Breast epithelium (tissue), 4 donors: ENCODE data around the gene KRCC1. TPM values are rescaled to one million over a fixed set of nuclear protein-coding genes. Genes with fewer than 3 reads are reported as not detected.

Experiments
- DNase-seq, 2 donors: peaks; one replicate each; pipeline ENCODE4 v3.0.0-alpha.2; 2019; ENCODE audit warnings: low spot score in 2 of 2
- H3K27ac ChIP-seq, 2 donors: fragments of 200-600 bp; sonication (generic) in 1 of 2; one replicate each; pipeline ENCODE4 v1.5.1; 2016 to 2019; ENCODE audit warnings: mild to moderate bottlenecking in 1 of 2
- H3K27me3 ChIP-seq, 2 donors: fragments of 200-600 bp; sonication (generic) in 1 of 2; one replicate each; pipeline versions ENCODE4 v1.5.1 to v1.6.0; 2017 to 2019; ENCODE audit warnings: control low read depth in 1 of 2, mild to moderate bottlenecking in 1 of 2
- H3K36me3 ChIP-seq: fragments of 200-600 bp; one replicate; pipeline ENCODE4 v1.5.1; 2019
- H3K4me1 ChIP-seq, 2 donors: fragments of 200-600 bp; sonication (generic); one replicate each; pipeline ENCODE4 v1.5.1; 2016 to 2019; ENCODE audit warnings: control low read depth in 1 of 2
- H3K4me3 ChIP-seq, 3 donors: fragments of 200-600 bp; sonication (generic); 1 replicate in 2 of 3; 2 replicates in 1 of 3; pipeline ENCODE4 v1.5.1; 2016 to 2019; ENCODE audit warnings: mild to moderate bottlenecking in 3 of 3, moderate library complexity in 2 of 3
- H3K9me3 ChIP-seq, 2 donors: fragments of 200-600 bp; sonication (generic) in 1 of 2; one replicate each; pipeline ENCODE4 v1.5.1; 2016 to 2019; ENCODE audit warnings: control low read depth in 1 of 2
- POLR2A ChIP-seq: fragments of 450-650 bp; IDR thresholded peaks from one replicate; pipeline ENCODE4 v1.6.1; 2016; ENCODE audit warnings: antibody characterized with exemption, mild to moderate bottlenecking, moderate library complexity
- POLR2AphosphoS5 ChIP-seq, 3 donors: sonication (generic); formaldehyde crosslinking; IDR thresholded peaks; one replicate each; pipeline ENCODE4 v1.6.1; 2017; ENCODE audit warnings: antibody characterized with exemption in 3 of 3
- intact Hi-C: fragments of 100-400 bp; cut with DNase I; formaldehyde crosslinking; loops from one replicate; pipeline ENCODE4 v1.15.1; 2023; ENCODE audit warnings: low total_unique reads
- total RNA-seq, 3 donors: library from RNA; depleted of rRNA; stranded (reverse); fragments of >200 nt; gene quantifications; one replicate each; pipeline ENCODE4 v1.1.0, GENCODE V29; 2016
- TF ChIP-seq, protein P1 (sequence below), 3 donors: fragments of 450-650 bp; IDR thresholded peaks; one replicate each; pipeline ENCODE4 v1.5.1; 2016 to 2017; ENCODE audit warnings: antibody characterized with exemption in 3 of 3, mild to moderate bottlenecking in 3 of 3, moderate library complexity in 3 of 3

The KRCC1 gene
- total RNA-seq, 3 donors from 2014 or later: 34.1 to 44.8 (median 39.2) TPM

DNA sequence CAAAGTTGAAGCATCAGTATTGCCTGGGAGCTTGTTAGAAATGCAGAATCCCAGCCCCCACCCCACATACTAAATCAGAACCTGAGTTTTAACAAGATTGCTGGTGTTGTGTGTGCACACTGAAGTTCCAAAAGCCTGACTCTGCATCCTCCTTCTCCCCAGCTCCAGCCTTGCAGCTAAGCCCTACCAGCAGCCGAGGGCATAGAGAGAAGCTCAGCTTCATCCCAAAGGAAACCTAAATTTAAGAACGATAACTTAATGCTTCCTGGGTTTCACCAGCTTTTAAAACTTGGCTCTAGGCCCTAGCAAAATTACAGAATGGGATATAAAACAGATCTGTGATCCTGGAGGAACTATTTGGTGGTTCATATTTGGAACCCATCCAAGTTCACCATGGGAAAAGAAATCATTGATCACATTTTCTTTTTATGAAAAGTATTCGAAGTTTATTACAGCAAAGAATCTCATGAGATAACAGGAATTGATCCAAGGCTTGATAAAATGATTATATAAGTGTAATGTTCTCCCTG is 23.1 kb upstream of the KRCC1 start:
- H3K27ac ChIP-seq: peak overlapping the region; percentile 29 to 34
- no peak for DNase-seq
- intact Hi-C loops: no loop called here

DNA sequence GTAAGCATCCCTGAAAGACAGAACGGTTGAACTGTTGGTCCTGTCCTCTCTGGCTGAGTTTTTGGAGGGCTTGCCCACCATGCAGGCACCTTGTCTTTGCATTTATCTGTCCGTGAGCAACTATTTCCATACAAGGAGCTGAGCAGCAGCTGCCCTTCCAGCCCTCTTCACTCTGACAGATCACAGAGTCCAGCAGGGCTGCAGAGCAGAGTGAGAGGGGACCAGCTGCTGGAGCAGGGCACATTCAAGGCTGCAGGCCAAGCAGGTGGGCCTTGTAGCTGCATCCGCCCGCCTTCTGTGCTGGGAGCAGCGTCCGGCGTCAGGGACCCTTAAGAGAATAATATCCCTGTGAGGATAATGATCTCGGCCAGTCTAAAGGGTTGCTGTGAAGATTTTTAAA is 21.5 kb upstream of the KRCC1 start:
- intact Hi-C loops: no loop called here
- Histone ChIP-seq H3K4me3 (no peak overlapping the region), H3K36me3 (no peaks in the 10 kb centered on the region), H3K9me3 (no peaks in the 10 kb centered on the region), H3K4me1 (peaks cover 0 to 5% of the 10 kb centered on the region in 2 donors), H3K27me3 (no peaks in the 10 kb centered on the region), H3K27ac (no peak overlapping the region)
- DNase-seq: no peak
- TF ChIP-seq POLR2A (no peak), POLR2AphosphoS5 (IDR thresholded peaks at IDR 0.05) (no peak)
- TF ChIP-seq, protein P1, sequence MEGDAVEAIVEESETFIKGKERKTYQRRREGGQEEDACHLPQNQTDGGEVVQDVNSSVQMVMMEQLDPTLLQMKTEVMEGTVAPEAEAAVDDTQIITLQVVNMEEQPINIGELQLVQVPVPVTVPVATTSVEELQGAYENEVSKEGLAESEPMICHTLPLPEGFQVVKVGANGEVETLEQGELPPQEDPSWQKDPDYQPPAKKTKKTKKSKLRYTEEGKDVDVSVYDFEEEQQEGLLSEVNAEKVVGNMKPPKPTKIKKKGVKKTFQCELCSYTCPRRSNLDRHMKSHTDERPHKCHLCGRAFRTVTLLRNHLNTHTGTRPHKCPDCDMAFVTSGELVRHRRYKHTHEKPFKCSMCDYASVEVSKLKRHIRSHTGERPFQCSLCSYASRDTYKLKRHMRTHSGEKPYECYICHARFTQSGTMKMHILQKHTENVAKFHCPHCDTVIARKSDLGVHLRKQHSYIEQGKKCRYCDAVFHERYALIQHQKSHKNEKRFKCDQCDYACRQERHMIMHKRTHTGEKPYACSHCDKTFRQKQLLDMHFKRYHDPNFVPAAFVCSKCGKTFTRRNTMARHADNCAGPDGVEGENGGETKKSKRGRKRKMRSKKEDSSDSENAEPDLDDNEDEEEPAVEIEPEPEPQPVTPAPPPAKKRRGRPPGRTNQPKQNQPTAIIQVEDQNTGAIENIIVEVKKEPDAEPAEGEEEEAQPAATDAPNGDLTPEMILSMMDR (IDR thresholded peaks at IDR 0.05): no peak

More for the DNA sequence above, 23.1 kb upstream of the KRCC1 start:
- no peaks in the 10 kb centered on the region for H3K36me3 ChIP-seq
- H3K27me3 ChIP-seq: no peaks in the 10 kb centered on the region
- TF ChIP-seq POLR2AphosphoS5 (IDR thresholded peaks at IDR 0.05): no peak
- TF ChIP-seq, protein P1 (IDR thresholded peaks at IDR 0.05): no peak
- TF ChIP-seq POLR2A: no peak
- no peaks in the 10 kb centered on the region for H3K9me3 ChIP-seq
- H3K4me3 ChIP-seq: no peak overlapping the region
- peaks cover 4 to 10% of the 10 kb centered on the region in 2 donors for H3K4me1 ChIP-seq

DNA sequence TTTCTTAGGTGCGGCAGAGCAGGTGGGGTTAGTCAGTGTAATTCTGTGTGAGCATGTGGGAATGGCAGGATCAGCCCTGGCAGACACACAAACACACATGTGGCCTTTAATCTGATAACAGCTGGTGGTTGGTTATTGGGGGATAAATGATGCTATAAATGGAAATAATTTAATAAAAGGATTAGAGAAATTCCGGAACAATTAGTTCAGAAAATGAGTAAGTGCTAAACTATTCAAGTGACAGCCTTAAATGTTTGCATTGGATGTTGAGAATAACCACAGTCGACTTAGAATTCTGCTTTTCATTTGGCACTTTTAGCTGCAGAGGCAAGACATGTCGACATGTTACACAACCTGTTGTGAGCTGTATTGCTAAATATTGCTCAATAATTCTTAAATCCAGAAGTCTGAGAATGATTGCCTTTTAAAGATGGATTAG is 19.3 kb upstream of the KRCC1 start:
- Histone ChIP-seq H3K36me3 (no peaks in the 10 kb centered on the region), H3K4me1 (no peaks in the 10 kb centered on the region), H3K4me3 (no peak overlapping the region), H3K27ac (peak overlapping the region; percentile 14 to 65), H3K27me3 (no peaks in the 10 kb centered on the region), H3K9me3 (no peaks in the 10 kb centered on the region)
- no peak for DNase-seq
- intact Hi-C loops: no loop called here
- TF ChIP-seq, protein P1 (IDR thresholded peaks at IDR 0.05): no peak
- TF ChIP-seq POLR2A: no peak
- no peak for TF ChIP-seq POLR2AphosphoS5 (IDR thresholded peaks at IDR 0.05)

DNA sequence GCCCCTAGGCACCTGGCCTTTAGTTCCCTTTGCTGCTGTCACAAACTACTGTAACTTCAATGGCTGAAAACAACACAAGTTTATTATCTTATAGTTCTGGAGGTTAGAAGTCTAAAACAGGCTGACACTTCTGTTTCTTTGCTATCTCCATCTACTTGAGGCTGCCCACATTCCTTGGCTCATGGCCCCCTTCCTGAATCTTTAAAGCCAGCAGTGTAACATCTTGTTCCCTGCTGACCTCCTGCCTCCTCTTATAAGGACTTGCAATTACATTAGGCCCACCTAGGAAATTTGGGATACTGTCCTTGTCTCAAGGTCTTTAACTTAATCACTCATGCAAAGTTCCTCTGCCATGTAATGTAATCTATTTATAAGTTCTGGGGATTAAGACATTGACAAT is 18.6 kb upstream of the KRCC1 start:
- Histone ChIP-seq H3K4me1 (no peaks in the 10 kb centered on the region), H3K27ac (no peak overlapping the region), H3K27me3 (no peaks in the 10 kb centered on the region), H3K36me3 (no peaks in the 10 kb centered on the region), H3K4me3 (no peak overlapping the region), H3K9me3 (no peaks in the 10 kb centered on the region)
- intact Hi-C loops: no loop called here
- no peak for DNase-seq
- TF ChIP-seq, protein P1 (IDR thresholded peaks at IDR 0.05): no peak

DNA sequence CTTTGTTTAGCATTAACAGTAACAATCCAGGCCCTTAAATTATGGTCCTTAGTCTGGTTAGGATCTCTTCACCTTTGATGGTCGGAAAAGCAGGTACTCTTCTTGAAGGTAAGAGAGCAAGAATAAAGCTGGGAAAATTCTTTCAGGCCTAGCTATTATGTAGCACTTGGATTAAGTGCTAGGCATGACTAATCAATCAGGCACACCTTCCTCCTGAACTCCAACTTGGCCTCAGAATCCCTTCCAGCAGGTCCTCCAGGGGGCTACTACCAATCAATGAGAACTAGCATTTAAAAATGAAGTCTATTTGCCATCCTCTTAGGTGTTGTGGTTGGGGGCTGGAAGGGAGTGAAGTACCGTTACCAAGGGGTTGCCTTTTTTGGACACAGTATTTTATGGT is 15.8 kb upstream of the KRCC1 start:
- TF ChIP-seq, protein P1 (IDR thresholded peaks at IDR 0.05): no peak
- no peak for TF ChIP-seq POLR2AphosphoS5 (IDR thresholded peaks at IDR 0.05)
- TF ChIP-seq POLR2A: no peak
- intact Hi-C loops: no loop called here
- Histone ChIP-seq H3K27ac (no peak overlapping the region), H3K9me3 (no peaks in the 10 kb centered on the region), H3K36me3 (no peaks in the 10 kb centered on the region), H3K27me3 (no peaks in the 10 kb centered on the region), H3K4me3 (no peak overlapping the region), H3K4me1 (no peaks in the 10 kb centered on the region)
- no peak for DNase-seq
